ENCODE results near the gene RPS2.
A peak's percentile ranks its signal among the peaks of the same experiment; 100 is the strongest.

Gene RPS2

DNA sequence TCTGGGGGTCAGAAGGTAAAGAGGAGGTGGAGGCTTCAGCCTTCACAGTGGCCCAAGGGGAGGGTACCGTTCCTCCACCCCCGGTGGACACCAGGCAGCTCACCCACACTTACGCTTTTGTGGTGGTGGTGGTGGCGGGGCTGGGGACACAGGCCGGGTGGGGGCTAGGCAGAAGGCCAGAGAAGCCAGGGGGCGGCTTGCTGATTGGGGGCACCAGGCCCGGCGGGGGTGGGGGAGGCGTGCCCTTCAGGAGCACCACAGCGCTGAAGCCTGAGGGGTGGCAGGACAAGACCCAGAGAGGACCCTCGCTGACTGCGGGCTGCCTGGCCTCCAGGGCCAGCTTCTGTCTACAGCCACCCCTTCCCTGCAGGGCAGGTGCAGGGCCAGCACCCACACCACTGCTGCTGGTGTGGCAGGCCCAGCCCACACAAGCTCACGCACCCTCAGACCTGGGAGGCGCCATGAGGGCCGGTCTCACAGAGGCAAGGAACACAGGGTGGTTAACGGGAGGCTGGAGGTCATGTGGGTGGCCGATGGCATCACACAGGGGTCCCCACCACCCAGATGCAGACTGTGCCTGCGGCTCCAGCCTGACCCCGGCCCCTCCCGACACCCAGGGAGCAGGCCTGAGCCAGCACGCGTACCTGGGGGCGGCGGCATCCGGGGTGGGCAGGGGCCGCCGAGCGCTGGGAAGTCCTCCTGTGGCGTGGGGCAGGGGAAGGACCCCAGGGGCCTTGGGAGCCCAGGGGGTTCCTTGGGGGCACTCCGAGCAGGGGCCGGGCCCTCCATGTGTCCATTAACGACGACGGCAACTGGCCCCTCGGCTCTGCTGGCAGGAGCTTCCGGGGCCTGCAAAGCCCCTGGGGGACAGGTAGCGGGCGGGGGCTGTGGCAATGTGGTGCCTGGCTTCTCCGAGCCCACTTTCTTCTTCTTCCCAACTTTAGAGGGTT is 34.5 kb upstream of the RPS2 start:
- no peak for DNase-seq (ENCODE audit: low read depth in 2 of 2)
- TF ChIP-seq, protein P1, sequence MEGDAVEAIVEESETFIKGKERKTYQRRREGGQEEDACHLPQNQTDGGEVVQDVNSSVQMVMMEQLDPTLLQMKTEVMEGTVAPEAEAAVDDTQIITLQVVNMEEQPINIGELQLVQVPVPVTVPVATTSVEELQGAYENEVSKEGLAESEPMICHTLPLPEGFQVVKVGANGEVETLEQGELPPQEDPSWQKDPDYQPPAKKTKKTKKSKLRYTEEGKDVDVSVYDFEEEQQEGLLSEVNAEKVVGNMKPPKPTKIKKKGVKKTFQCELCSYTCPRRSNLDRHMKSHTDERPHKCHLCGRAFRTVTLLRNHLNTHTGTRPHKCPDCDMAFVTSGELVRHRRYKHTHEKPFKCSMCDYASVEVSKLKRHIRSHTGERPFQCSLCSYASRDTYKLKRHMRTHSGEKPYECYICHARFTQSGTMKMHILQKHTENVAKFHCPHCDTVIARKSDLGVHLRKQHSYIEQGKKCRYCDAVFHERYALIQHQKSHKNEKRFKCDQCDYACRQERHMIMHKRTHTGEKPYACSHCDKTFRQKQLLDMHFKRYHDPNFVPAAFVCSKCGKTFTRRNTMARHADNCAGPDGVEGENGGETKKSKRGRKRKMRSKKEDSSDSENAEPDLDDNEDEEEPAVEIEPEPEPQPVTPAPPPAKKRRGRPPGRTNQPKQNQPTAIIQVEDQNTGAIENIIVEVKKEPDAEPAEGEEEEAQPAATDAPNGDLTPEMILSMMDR (IDR thresholded peaks at IDR 0.05; ENCODE audit: low read depth, low read length), result no peak
- no peak overlapping the region for H3K4me3 ChIP-seq (replicated peaks in 1 of 2; ENCODE audit: low read depth in 2 of 2, low read length in 2 of 2)

DNA sequence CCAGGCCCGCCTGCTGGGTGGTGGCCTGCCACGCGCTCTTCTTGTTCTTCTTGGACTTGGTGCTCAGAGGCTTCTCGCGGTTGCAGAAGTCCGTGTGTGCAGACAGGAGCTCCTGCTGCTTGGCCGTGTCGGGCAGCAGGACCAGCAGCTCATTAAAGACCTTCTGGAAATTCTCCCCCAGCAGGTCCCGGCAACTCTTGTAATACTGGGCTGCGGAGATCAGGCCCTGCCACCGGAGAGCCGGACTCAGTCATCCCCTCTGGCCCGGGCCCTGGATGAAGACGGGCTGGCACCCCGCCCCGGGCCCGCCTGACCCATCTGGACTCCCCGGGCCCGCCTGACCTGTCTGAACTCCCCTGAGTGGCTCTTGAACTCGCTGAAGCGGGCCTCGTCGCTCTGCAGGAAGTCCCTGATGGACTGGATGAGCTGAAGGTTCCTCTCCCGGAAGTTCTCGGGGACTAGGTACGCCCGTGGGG is 33.8 kb upstream of the RPS2 start:
- DNase-seq (ENCODE audit: low read depth in 2 of 2), result no peak
- no peak overlapping the region for H3K4me3 ChIP-seq (replicated peaks in 1 of 2; ENCODE audit: low read depth in 2 of 2, low read length in 2 of 2)
- TF ChIP-seq, protein P1 (IDR thresholded peaks at IDR 0.05; ENCODE audit: low read depth, low read length), result no peak

DNA sequence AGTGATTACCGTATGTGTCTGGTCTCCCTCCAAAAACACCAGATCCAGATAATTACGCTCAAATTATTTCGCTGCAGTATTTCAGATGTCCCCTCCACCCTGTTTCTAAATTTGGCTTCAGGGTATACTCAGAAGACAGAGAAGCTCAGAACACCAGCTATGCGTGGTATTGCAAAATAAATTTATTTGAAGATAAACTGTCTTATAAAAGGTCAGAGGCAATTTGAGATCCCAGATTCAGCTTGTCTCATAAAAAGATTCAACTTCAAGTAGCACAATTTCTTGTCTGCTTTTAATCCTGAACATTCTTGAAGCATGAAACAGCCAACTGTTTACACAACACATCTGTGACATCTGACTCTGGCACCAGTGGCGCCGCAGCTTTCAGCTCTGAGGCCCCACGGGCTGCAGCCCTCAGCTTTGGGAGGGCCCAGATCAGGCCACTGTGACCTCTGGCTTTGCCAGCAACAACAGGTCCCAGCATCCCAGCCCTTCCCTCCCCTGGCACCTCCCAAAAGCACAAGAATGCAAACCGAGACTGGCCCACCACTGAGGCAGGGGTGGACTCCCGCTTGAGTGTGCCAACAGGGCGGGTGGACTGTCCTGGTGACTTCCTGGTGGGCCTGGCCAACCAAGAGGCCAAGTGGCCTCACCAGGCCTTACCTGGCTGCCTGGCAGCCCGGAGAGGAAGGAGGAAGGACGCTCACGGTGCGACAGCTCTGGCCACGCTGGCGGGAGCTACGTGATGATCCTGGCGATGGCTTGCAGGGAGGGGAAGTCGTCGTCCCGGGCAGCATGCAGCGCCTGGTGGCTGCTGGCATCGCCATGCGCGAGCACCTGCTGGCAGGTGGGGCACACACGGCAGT is 33.1 kb upstream of the RPS2 start:
- DNase-seq (ENCODE audit: low read depth in 2 of 2), result peak; percentile 40 to 45
- TF ChIP-seq, protein P1 (IDR thresholded peaks at IDR 0.05; ENCODE audit: low read depth, low read length), result no peak

DNA sequence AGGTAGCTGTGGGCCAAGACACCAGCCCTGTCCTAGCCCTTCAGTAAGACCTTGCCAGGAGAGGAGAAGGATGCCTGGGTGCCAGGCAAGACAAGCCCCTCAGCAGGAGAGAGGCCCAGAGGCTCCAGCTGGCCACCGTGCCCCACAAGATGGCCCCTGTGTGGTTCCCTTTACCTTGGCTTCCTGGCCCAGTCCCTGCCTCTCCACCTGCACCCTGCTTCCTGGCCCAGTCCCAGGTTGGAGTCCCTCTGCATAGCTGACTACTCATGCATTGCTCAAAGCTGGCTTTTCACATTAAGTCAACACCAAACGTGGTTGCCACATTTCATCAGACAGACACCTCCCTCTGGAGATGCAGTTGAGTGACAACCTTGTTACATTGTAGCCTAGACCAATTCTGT is 29.1 kb upstream of the RPS2 start:
- DNase-seq (ENCODE audit: low read depth in 2 of 2), result peak in 1 of 2 donors; percentile 59
- H3K4me3 ChIP-seq (replicated peaks in 1 of 2; ENCODE audit: low read depth in 2 of 2, low read length in 2 of 2), result no peak overlapping the region
- TF ChIP-seq, protein P1 (IDR thresholded peaks at IDR 0.05; ENCODE audit: low read depth, low read length), result no peak

More for the DNA sequence above, 33.1 kb upstream of the RPS2 start:
- no peak overlapping the region for H3K4me3 ChIP-seq (replicated peaks in 1 of 2; ENCODE audit: low read depth in 2 of 2, low read length in 2 of 2)

DNA sequence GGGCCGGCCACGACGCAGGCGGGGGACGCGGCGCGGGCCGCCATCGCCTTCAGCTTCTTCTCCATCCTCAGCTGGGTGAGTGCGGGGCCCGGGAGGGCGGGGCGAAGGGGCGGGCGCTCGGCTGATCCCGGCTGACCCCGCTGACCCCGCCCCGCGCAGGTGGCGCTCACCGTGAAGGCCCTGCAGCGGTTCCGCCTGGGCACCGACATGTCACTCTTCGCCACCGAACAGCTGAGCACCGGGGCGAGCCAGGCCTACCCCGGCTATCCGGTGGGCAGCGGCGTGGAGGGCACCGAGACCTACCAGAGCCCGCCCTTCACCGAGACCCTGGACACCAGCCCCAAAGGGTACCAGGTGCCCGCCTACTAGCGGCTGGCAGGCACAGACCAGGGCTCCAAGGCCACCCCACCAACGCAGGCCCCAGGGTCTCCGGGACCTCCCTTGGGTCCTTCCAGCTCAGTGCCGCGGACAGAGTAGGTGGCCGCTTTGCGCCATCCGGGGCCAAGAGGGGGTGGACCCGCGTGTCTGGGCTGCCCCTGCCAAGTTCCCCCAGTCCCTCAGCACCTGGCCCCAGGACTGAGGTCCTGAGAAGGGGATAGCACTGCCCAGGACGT is 28.2 kb upstream of the RPS2 start:
- TF ChIP-seq, protein P1 (IDR thresholded peaks at IDR 0.05; ENCODE audit: low read depth, low read length), result no peak
- H3K4me3 ChIP-seq (replicated peaks in 1 of 2; ENCODE audit: low read depth in 2 of 2, low read length in 2 of 2), result no peak overlapping the region
- no peak for DNase-seq (ENCODE audit: low read depth in 2 of 2)

DNA sequence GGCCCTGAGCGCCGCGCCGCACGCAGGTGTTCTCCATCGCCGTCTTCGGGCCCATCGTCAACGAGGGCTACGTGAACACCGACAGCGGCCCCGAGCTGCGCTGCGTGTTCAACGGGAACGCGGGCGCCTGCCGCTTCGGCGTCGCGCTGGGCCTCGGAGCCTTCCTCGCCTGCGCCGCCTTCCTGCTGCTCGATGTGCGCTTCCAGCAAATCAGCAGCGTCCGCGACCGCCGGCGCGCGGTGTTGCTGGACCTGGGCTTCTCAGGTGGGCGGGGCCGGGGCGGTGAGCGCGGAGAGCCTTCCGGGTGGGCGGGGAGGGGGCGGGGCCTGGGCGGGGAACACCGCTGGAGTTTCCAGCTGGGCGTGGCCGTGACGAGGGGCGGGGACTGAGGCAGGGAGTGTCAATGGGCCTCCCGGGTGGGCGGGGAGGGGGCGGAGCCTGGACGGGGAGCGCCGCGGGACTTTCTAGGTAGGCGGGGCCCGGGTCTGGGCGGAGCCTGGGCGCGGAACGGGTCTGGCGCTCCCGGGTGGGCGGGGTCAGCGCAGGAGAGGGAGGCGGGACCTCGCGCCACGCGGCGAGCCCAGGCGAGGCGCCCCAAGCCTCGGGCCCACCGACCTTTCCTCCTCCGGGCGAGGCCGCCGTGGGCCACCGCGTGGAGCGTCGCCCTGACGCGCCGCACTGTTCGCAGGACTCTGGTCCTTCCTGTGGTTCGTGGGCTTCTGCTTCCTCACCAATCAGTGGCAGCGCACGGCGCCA is 27.5 kb upstream of the RPS2 start:
- H3K4me3 ChIP-seq (replicated peaks in 1 of 2; ENCODE audit: low read depth in 2 of 2, low read length in 2 of 2), result peak overlapping the region in 1 of 2 donors; percentile 38

More for the DNA sequence above, 27.5 kb upstream of the RPS2 start:
- TF ChIP-seq, protein P1 (IDR thresholded peaks at IDR 0.05; ENCODE audit: low read depth, low read length), result no peak
- DNase-seq (ENCODE audit: low read depth in 2 of 2), result peak; percentile 93 to 94

Data from cardiac fibroblast (primary cell).